WTC11 (cell line): ENCODE data around the gene TFDP3. TPM values are rescaled to one million over a fixed set of nuclear protein-coding genes. Genes with fewer than 3 reads are reported as not detected.

ENCODE experiments used
- ATAC-seq: fragments of 200-7000 bp; cut with Tn5 transposase; 2 replicates; pipeline ENCODE4 v1.10.0; 2021; ENCODE audit warnings: mild to moderate bottlenecking, moderate library complexity
- CTCF ChIA-PET: fragments of 300-600 bp; sonication (Branson Sonifier 250); formaldehyde crosslinking; loops from one replicate; lab custom pipeline; 2021; ENCODE audit warnings: antibody characterized with exemption; lab: Charles Lee
- POLR2A ChIA-PET: fragments of 350-600 bp; sonication (Branson Sonifier 250); formaldehyde crosslinking; loops from one replicate; lab custom pipeline; 2021; ENCODE audit warnings: antibody characterized with exemption; lab: Charles Lee
- DNase-seq: peaks from one replicate; pipeline ENCODE4 v3.0.0; 2021; ENCODE audit warnings: low spot score
- H3K27ac Mint-ChIP-seq: 2 replicates; pipeline ENCODE4 v1.8.0; 2021; ENCODE audit warnings: mixed read lengths
- H3K27me3 Mint-ChIP-seq: 2 replicates; pipeline ENCODE4 v1.8.0; 2021; ENCODE audit warnings: low read depth, mild to moderate bottlenecking, moderate library complexity, mixed read lengths
- H3K36me3 Mint-ChIP-seq: 2 replicates; pipeline ENCODE4 v1.8.0; 2021; ENCODE audit warnings: mixed read lengths
- H3K4me1 Mint-ChIP-seq: 2 replicates; pipeline ENCODE4 v1.8.0; 2022; ENCODE audit warnings: mixed read lengths
- H3K4me3 Mint-ChIP-seq: 2 replicates; pipeline ENCODE4 v1.8.0; 2021; ENCODE audit warnings: mild to moderate bottlenecking, moderate library complexity, mixed read lengths
- H3K9me3 Mint-ChIP-seq: 2 replicates; pipeline ENCODE4 v1.8.0; 2021; ENCODE audit warnings: mixed read lengths
- CREM ChIP-seq: sonication (generic); formaldehyde crosslinking; IDR thresholded peaks from 2 replicates; pipeline ENCODE4 v1.8.1; 2022; ENCODE audit warnings: mild to moderate bottlenecking, missing genetic modification reagents, moderate library complexity
- EMX1 ChIP-seq: fragments of 250-450 bp; sonication (Bioruptor Pico); IDR thresholded peaks from 2 replicates; pipeline ENCODE4 v1.8.0; 2021; ENCODE audit warnings: mild to moderate bottlenecking
- ESRRA ChIP-seq: sonication (generic); formaldehyde crosslinking; IDR thresholded peaks from 2 replicates; pipeline ENCODE4 v1.8.1; 2022; ENCODE audit warnings: mild to moderate bottlenecking, missing genetic modification reagents, borderline replicate concordance
- FOXK1 ChIP-seq: sonication (generic); formaldehyde crosslinking; IDR thresholded peaks from 2 replicates; pipeline ENCODE4 v1.8.0; 2022; ENCODE audit warnings: mild to moderate bottlenecking, moderate library complexity, missing genetic modification reagents
- GRHL2 ChIP-seq: fragments of 250-450 bp; sonication (Bioruptor Pico); IDR thresholded peaks from 2 replicates; pipeline ENCODE4 v1.8.0; 2022; ENCODE audit warnings: mild to moderate bottlenecking, moderate library complexity; ENCODE audit not compliant: insufficient replicate concordance, severe bottlenecking
- JAZF1 ChIP-seq: fragments of 250-450 bp; sonication (Bioruptor Pico); IDR thresholded peaks from 2 replicates; pipeline ENCODE4 v1.9.0; 2021; ENCODE audit warnings: moderate library complexity, mild to moderate bottlenecking, inconsistent platforms
- NFE2L1 ChIP-seq: sonication (generic); formaldehyde crosslinking; IDR thresholded peaks from 2 replicates; pipeline ENCODE4 v1.8.1; 2023; ENCODE audit warnings: missing genetic modification reagents
- NR1H2 ChIP-seq: sonication (generic); formaldehyde crosslinking; IDR thresholded peaks from 2 replicates; pipeline ENCODE4 v1.9.0; 2021; ENCODE audit warnings: mild to moderate bottlenecking, moderate library complexity, missing genetic modification reagents
- NR3C1 ChIP-seq: sonication (generic); formaldehyde crosslinking; conservative IDR thresholded peaks from 2 replicates; pipeline ENCODE4 v1.8.1; 2023; ENCODE audit warnings: low read depth, mild to moderate bottlenecking, missing genetic modification reagents
- SP1 ChIP-seq: sonication (generic); formaldehyde crosslinking; conservative IDR thresholded peaks from 2 replicates; pipeline ENCODE4 v1.8.1; 2022; ENCODE audit warnings: missing genetic modification reagents
- TCF7 ChIP-seq: sonication (generic); formaldehyde crosslinking; IDR thresholded peaks from 2 replicates; pipeline ENCODE4 v1.8.0; 2022; ENCODE audit warnings: mild to moderate bottlenecking, low read depth, missing genetic modification reagents, moderate library complexity
- TEAD1 ChIP-seq: sonication (generic); formaldehyde crosslinking; IDR thresholded peaks from 2 replicates; pipeline ENCODE4 v1.8.0; 2022; ENCODE audit warnings: mild to moderate bottlenecking, missing genetic modification reagents
- TEAD4 ChIP-seq: sonication (generic); formaldehyde crosslinking; IDR thresholded peaks from 2 replicates; pipeline ENCODE4 v1.8.0; 2022; ENCODE audit warnings: mild to moderate bottlenecking, missing genetic modification reagents
- ZNF121 ChIP-seq: sonication (generic); formaldehyde crosslinking; IDR thresholded peaks from 2 replicates; pipeline ENCODE4 v1.8.0; 2023; ENCODE audit warnings: missing genetic modification reagents
- ZNF232 ChIP-seq: sonication (generic); formaldehyde crosslinking; IDR thresholded peaks from 2 replicates; pipeline ENCODE4 v1.8.0; 2022; ENCODE audit warnings: mild to moderate bottlenecking, missing genetic modification reagents
- ZNF416 ChIP-seq: fragments of 250-450 bp; sonication (Bioruptor Pico); IDR thresholded peaks from 2 replicates; pipeline ENCODE4 v1.9.0; 2021; ENCODE audit warnings: mild to moderate bottlenecking, inconsistent platforms
- total RNA-seq: library from RNA; stranded (reverse); gene quantifications from 3 replicates; pipeline ENCODE4 v1.2.3, GENCODE V29; 2021
- TF ChIP-seq, protein P1 (sequence below): sonication (generic); formaldehyde crosslinking; IDR thresholded peaks from 2 replicates; pipeline ENCODE4 v1.8.0; 2022; ENCODE audit warnings: mild to moderate bottlenecking, missing genetic modification reagents
- TF ChIP-seq, protein P2 (sequence below): sonication (generic); formaldehyde crosslinking; IDR thresholded peaks from 2 replicates; pipeline ENCODE4 v1.8.1; 2023; ENCODE audit warnings: mild to moderate bottlenecking, missing genetic modification reagents, moderate library complexity
- TF ChIP-seq, protein P3 (sequence below): sonication (generic); formaldehyde crosslinking; IDR thresholded peaks from 2 replicates; pipeline ENCODE4 v1.8.0; 2022; ENCODE audit warnings: mild to moderate bottlenecking, missing genetic modification reagents
- TF ChIP-seq, protein P4 (sequence below): fragments of 250-450 bp; sonication (Bioruptor Pico); IDR thresholded peaks from 2 replicates; pipeline ENCODE4 v1.8.0; 2021; ENCODE audit warnings: mild to moderate bottlenecking
- TF ChIP-seq, protein P5 (sequence below): fragments of 250-450 bp; sonication (Bioruptor Pico); IDR thresholded peaks from 2 replicates; pipeline ENCODE4 v2.1.2; 2022; ENCODE audit warnings: mild to moderate bottlenecking, moderate library complexity
- TF ChIP-seq, protein P6 (sequence below): sonication (generic); formaldehyde crosslinking; IDR thresholded peaks from 2 replicates; pipeline ENCODE4 v1.8.0; 2023; ENCODE audit warnings: mild to moderate bottlenecking, missing genetic modification reagents
- TF ChIP-seq, protein P7 (sequence below): sonication (generic); formaldehyde crosslinking; IDR thresholded peaks from 2 replicates; pipeline ENCODE4 v1.8.1; 2023; ENCODE audit warnings: mild to moderate bottlenecking, missing genetic modification reagents

Gene TFDP3
- total RNA-seq, 1 experiment from 2014 or later = not detected

DNA sequence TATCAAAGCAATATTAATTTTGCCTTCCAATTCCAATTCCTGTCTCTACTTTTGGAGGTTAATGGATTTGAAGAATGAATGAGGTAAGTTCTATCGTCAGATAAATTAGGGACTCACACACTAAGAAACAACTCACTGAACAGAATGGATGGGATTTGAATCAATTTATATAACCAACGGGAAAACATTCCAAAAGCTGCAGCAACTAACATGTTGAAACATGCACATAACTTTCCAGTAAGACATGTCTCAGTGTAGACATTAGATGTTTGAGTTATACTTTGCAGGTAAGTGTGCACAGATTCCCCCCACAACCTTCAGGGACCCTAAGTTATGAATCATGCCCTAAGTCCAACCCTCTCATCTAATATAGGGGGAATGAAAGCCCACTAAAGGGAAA lies 34.3 kb downstream of the TFDP3 start:
- Mint-ChIP-seq H3K27ac (no peak overlapping the region), H3K27me3 (no peaks in the 10 kb centered on the region), H3K9me3 (no peaks in the 10 kb centered on the region), H3K4me1 (peaks cover 8% of the 10 kb centered on the region), H3K4me3 (no peak overlapping the region), H3K36me3 (no peaks in the 10 kb centered on the region)
- TF ChIP-seq SP1 (CRISPR knock-in tag) (no peak), JAZF1 (CRISPR knock-in tag) (no peak), ZNF232 (no peak), GRHL2 (CRISPR knock-in tag) (no peak), CREM (no peak), TEAD4 (CRISPR knock-in tag) (no peak), NFE2L1 (CRISPR knock-in tag) (no peak)
- TF ChIP-seq, protein P1, sequence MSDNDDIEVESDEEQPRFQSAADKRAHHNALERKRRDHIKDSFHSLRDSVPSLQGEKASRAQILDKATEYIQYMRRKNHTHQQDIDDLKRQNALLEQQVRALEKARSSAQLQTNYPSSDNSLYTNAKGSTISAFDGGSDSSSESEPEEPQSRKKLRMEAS (CRISPR knock-in tag) = no peak
- TF ChIP-seq, protein P2, sequence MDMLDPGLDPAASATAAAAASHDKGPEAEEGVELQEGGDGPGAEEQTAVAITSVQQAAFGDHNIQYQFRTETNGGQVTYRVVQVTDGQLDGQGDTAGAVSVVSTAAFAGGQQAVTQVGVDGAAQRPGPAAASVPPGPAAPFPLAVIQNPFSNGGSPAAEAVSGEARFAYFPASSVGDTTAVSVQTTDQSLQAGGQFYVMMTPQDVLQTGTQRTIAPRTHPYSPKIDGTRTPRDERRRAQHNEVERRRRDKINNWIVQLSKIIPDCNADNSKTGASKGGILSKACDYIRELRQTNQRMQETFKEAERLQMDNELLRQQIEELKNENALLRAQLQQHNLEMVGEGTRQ (CRISPR knock-in tag) = no peak
- TF ChIP-seq, protein P3, sequence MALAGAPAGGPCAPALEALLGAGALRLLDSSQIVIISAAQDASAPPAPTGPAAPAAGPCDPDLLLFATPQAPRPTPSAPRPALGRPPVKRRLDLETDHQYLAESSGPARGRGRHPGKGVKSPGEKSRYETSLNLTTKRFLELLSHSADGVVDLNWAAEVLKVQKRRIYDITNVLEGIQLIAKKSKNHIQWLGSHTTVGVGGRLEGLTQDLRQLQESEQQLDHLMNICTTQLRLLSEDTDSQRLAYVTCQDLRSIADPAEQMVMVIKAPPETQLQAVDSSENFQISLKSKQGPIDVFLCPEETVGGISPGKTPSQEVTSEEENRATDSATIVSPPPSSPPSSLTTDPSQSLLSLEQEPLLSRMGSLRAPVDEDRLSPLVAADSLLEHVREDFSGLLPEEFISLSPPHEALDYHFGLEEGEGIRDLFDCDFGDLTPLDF (CRISPR knock-in tag) = no peak
- TF ChIP-seq, protein P4, sequence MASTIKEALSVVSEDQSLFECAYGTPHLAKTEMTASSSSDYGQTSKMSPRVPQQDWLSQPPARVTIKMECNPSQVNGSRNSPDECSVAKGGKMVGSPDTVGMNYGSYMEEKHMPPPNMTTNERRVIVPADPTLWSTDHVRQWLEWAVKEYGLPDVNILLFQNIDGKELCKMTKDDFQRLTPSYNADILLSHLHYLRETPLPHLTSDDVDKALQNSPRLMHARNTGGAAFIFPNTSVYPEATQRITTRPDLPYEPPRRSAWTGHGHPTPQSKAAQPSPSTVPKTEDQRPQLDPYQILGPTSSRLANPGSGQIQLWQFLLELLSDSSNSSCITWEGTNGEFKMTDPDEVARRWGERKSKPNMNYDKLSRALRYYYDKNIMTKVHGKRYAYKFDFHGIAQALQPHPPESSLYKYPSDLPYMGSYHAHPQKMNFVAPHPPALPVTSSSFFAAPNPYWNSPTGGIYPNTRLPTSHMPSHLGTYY (CRISPR knock-in tag) = no peak
- TF ChIP-seq, protein P5, sequence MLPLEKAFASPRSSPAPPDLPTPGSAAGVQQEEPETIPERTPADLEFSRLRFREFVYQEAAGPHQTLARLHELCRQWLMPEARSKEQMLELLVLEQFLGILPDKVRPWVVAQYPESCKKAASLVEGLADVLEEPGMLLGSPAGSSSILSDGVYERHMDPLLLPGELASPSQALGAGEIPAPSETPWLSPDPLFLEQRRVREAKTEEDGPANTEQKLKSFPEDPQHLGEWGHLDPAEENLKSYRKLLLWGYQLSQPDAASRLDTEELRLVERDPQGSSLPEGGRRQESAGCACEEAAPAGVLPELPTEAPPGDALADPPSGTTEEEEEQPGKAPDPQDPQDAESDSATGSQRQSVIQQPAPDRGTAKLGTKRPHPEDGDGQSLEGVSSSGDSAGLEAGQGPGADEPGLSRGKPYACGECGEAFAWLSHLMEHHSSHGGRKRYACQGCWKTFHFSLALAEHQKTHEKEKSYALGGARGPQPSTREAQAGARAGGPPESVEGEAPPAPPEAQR (CRISPR knock-in tag) = no peak
- TF ChIP-seq, protein P6, sequence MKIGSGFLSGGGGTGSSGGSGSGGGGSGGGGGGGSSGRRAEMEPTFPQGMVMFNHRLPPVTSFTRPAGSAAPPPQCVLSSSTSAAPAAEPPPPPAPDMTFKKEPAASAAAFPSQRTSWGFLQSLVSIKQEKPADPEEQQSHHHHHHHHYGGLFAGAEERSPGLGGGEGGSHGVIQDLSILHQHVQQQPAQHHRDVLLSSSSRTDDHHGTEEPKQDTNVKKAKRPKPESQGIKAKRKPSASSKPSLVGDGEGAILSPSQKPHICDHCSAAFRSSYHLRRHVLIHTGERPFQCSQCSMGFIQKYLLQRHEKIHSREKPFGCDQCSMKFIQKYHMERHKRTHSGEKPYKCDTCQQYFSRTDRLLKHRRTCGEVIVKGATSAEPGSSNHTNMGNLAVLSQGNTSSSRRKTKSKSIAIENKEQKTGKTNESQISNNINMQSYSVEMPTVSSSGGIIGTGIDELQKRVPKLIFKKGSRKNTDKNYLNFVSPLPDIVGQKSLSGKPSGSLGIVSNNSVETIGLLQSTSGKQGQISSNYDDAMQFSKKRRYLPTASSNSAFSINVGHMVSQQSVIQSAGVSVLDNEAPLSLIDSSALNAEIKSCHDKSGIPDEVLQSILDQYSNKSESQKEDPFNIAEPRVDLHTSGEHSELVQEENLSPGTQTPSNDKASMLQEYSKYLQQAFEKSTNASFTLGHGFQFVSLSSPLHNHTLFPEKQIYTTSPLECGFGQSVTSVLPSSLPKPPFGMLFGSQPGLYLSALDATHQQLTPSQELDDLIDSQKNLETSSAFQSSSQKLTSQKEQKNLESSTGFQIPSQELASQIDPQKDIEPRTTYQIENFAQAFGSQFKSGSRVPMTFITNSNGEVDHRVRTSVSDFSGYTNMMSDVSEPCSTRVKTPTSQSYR = no peak
- CTCF ChIA-PET = no interaction called here
- ATAC-seq (no peak), DNase-seq (no peak)
- POLR2A ChIA-PET = no interaction called here

DNA sequence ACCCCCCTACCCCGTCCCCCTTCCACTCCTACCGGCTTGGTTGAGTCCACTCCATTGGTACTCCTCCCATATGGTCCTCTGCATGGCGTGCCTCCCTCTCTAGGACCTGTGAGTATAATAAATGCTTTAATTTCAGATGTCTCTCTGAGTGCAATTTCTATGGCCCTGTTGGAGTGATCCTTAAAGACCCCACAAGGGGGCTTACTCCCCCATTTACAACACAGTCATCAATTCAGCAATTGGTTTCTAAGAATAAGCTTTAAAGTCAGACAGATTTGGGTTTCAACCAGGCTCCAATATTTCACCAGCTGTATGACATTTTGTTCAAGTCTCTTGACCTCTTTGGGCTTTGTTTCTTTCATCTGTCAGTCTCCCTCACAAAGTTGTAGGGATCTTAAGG lies 38.7 kb downstream of the TFDP3 start:
- no peak overlapping the region for H3K27ac Mint-ChIP-seq
- H3K4me1 Mint-ChIP-seq = peaks cover 18% of the 10 kb centered on the region
- no peak for TF ChIP-seq EMX1 (CRISPR knock-in tag)
- TF ChIP-seq, protein P1 (CRISPR knock-in tag) = no peak
- TF ChIP-seq ZNF416 (CRISPR knock-in tag) = no peak
- no peak for TF ChIP-seq TEAD4 (CRISPR knock-in tag)
- no peak for TF ChIP-seq NR3C1 (CRISPR knock-in tag)
- no peak for TF ChIP-seq ZNF121 (CRISPR knock-in tag)
- no peak for TF ChIP-seq FOXK1
- no peak for TF ChIP-seq ESRRA (CRISPR knock-in tag)
- TF ChIP-seq TCF7 (CRISPR knock-in tag) = no peak
- no peak for TF ChIP-seq ZNF232
- TF ChIP-seq NR1H2 (CRISPR knock-in tag) = no peak
- TF ChIP-seq, protein P5 (CRISPR knock-in tag) = no peak
- TF ChIP-seq, protein P7, sequence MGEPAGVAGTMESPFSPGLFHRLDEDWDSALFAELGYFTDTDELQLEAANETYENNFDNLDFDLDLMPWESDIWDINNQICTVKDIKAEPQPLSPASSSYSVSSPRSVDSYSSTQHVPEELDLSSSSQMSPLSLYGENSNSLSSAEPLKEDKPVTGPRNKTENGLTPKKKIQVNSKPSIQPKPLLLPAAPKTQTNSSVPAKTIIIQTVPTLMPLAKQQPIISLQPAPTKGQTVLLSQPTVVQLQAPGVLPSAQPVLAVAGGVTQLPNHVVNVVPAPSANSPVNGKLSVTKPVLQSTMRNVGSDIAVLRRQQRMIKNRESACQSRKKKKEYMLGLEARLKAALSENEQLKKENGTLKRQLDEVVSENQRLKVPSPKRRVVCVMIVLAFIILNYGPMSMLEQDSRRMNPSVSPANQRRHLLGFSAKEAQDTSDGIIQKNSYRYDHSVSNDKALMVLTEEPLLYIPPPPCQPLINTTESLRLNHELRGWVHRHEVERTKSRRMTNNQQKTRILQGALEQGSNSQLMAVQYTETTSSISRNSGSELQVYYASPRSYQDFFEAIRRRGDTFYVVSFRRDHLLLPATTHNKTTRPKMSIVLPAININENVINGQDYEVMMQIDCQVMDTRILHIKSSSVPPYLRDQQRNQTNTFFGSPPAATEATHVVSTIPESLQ (CRISPR knock-in tag) = no peak
- no peak for TF ChIP-seq TEAD1 (CRISPR knock-in tag)
- TF ChIP-seq, all 79 proteins: peak for 0
- ChIA-PET CTCF (interaction anchor here (1.4 to 1.6 kb wide), 3 partner anchors 36 to 491 kb away, joined by 3 read pairs; no protein-coding TSS in a partner anchor), POLR2A (interaction anchor here (0.6 kb wide), 1 partner anchor 508 kb away, joined by 3 read pairs; no protein-coding TSS in a partner anchor)
- Mint-ChIP-seq H3K36me3 (no peaks in the 10 kb centered on the region), H3K9me3 (no peaks in the 10 kb centered on the region), H3K27me3 (no peaks in the 10 kb centered on the region), H3K4me3 (no peak overlapping the region)
- DNase-seq = no peak
- ATAC-seq = no peak
